Measurements from ENCODE around the gene C3AR1.
A peak's percentile ranks its signal among the peaks of the same experiment; 100 is the strongest.
"Not testable (repeated sequence)": the region's sequence is repeated elsewhere in the genome, so short reads cannot be mapped to it uniquely, and the experiment has no call there.

Gene C3AR1

GRCh38 chr12:8054816-8055215 is 11.3 kb downstream of the C3AR1 start:
- DNase-seq, result no peak

GRCh38 chr12:8052679-8053078 is 13.5 kb downstream of the C3AR1 start:
- DNase-seq, result no peak

- DNase-seq, result no peak
Observed at GRCh38 chr12:8050600-8051250, 15.4 kb downstream of the C3AR1 start.

GRCh38 chr12:8048906-8049305 is 17.3 kb downstream of the C3AR1 start:
- no peak for DNase-seq

GRCh38 chr12:8047842-8048241 is 18.3 kb downstream of the C3AR1 start:
- no peak for DNase-seq

- peak; percentile 76 for DNase-seq
Observed at GRCh38 chr12:8045952-8046944, 19.9 kb downstream of the C3AR1 start.

GRCh38 chr12:8040791-8041190 is 25.4 kb downstream of the C3AR1 start:
- DNase-seq, result no peak

GRCh38 chr12:8038659-8039114 is 27.5 kb downstream of the C3AR1 start:
- peak; percentile 39 for DNase-seq

GRCh38 chr12:8037947-8038346 is 28.2 kb downstream of the C3AR1 start:
- DNase-seq, result no peak

GRCh38 chr12:8037046-8037663 is 29.0 kb downstream of the C3AR1 start:
- DNase-seq, result no peak

- DNase-seq, result no peak
Observed at GRCh38 chr12:8036346-8036745, 29.8 kb downstream of the C3AR1 start.

GRCh38 chr12:8035440-8036010 is 30.6 kb downstream of the C3AR1 start:
- no peak for DNase-seq

- DNase-seq, result no peak
Observed at GRCh38 chr12:8034802-8035201, 31.4 kb downstream of the C3AR1 start.

- DNase-seq, result peak; percentile 49
Observed at GRCh38 chr12:8033153-8034044, 32.8 kb downstream of the C3AR1 start.

GRCh38 chr12:8032242-8033152 is 33.7 kb downstream of the C3AR1 start, which contains the start of gene FOXJ2:
Gene FOXJ2 (plus strand): TSS chr12:8032716. CDS start chr12:8039833, 7,117 bp downstream.
- DNase-seq, result peak; percentile 79

- DNase-seq, result no peak
Observed at GRCh38 chr12:8031872-8032241, 34.3 kb downstream of the C3AR1 start.

- DNase-seq, result not testable (repeated sequence)
Observed at GRCh38 chr12:8031017-8031416, 35.1 kb downstream of the C3AR1 start.

- no peak for DNase-seq
Observed at GRCh38 chr12:8030189-8030588, 36.0 kb downstream of the C3AR1 start.

GRCh38 chr12:8028267-8028666 is 37.9 kb downstream of the C3AR1 start:
- no peak for DNase-seq

GRCh38 chr12:8027856-8028255 is 38.3 kb downstream of the C3AR1 start:
- DNase-seq, result no peak

All from activated CD4-positive, alpha-beta T cell treated with anti-CD3 and anti-CD28 coated beads, Interleukin-2, amount 50 U/mL, for 16 hours (primary cell).